Heart right ventricle (tissue), 16 donors: ENCODE data around the gene ZNF148. TPM values are rescaled to one million over a fixed set of nuclear protein-coding genes. Genes with fewer than 3 reads are reported as not detected.

Experiments
- ATAC-seq, 8 donors: fragments of 200-7000 bp; cut with Tn5 transposase; one replicate each; pipeline ENCODE4 v1.9.1; 2020; ENCODE audit warnings: mild to moderate bottlenecking in 8 of 8, moderate library complexity in 8 of 8, moderate number of reproducible peaks in 1 of 8
- DNase-seq, 2 donors: peaks; one replicate each; pipeline ENCODE4 v3.0.0-alpha.2; 2020
- H3K27ac ChIP-seq, 10 donors: fragments of 200-600 bp; sonication (generic) in 2 of 10; one replicate each; pipeline versions ENCODE4 v1.5.0 to v1.8.0; 2020 to 2022; ENCODE audit warnings: mild to moderate bottlenecking in 3 of 10
- H3K27me3 ChIP-seq, 7 donors: fragments of 200-600 bp; one replicate each; pipeline ENCODE4 v1.8.0; 2021 to 2022; ENCODE audit warnings: mild to moderate bottlenecking in 2 of 7
- H3K36me3 ChIP-seq, 9 donors: fragments of 200-600 bp; sonication (generic) in 1 of 9; one replicate each; pipeline versions ENCODE4 v1.5.0 to v1.8.0; 2020 to 2022; ENCODE audit warnings: mild to moderate bottlenecking in 2 of 9
- H3K4me1 ChIP-seq, 9 donors: fragments of 200-600 bp; sonication (generic) in 1 of 9; one replicate each; pipeline versions ENCODE4 v1.5.0 to v1.8.0; 2020 to 2022; ENCODE audit warnings: mild to moderate bottlenecking in 4 of 9
- H3K4me3 ChIP-seq, 10 donors: fragments of 200-600 bp; sonication (generic) in 2 of 10; one replicate each; pipeline versions ENCODE4 v1.5.0 to v1.8.0; 2020 to 2022; ENCODE audit warnings: mild to moderate bottlenecking in 7 of 10, moderate library complexity in 2 of 10
- H3K9me3 ChIP-seq, 11 donors: fragments of 200-600 bp in 10 of 11; sonication (generic) in 2 of 11; one replicate each; pipeline versions ENCODE4 v1.5.0 to v1.8.0; 2013 to 2022; ENCODE audit warnings: mild to moderate bottlenecking in 2 of 11, control low read depth in 1 of 11, moderate library complexity in 1 of 11
- CTCF ChIP-seq, 9 donors: fragments of 200-600 bp; sonication (generic) in 2 of 9; IDR thresholded peaks; one replicate each; pipeline versions ENCODE4 v1.5.0 to v1.8.0; 2021 to 2022; ENCODE audit warnings: antibody characterized with exemption in 9 of 9, mild to moderate bottlenecking in 5 of 9, moderate library complexity in 1 of 9
- WGBS, 2 donors: extraction: QIAGEN DNeasy Blood & Tissue Kit; methylation state at CpG; one replicate each; pipeline ENCODE4 v1.1.7; 2013; ENCODE audit warnings: inconsistent platforms in 1 of 2; 5-methylcytosine and 5-hydroxymethylcytosine counted together
- intact Hi-C, 10 donors: fragments of 100-400 bp; cut with DNase I; formaldehyde crosslinking; loops; one replicate each; pipeline versions ENCODE4 v1.11.1 to v1.14.2; 2022
- polyA plus RNA-seq, 2 donors: library from polyadenylated mRNA; stranded (reverse); fragments of 200-250 nt; gene quantifications; one replicate each; pipeline ENCODE4 v1.2.3, GENCODE V29; 2013
- total RNA-seq, 10 donors: library from RNA; stranded (reverse); fragmentation: NEBNext Ultra II Directional in 3 of 10; extraction: Animal tissue kit (Norgen Biotek cat#: 25700) in 3 of 10; gene quantifications; one replicate each; pipeline versions ENCODE4 v1.2.1 to v1.2.4, GENCODE V29; 2021 to 2023
- donor health status: Arrhythmogenic right ventricular cardiomyopathy.
- donor health status: ischemic (EF 13 %, LVEDD 7.1; RV severe dilation, severe dysfunction).
- donor health status: healthy with polysubstance abuse.
- donor health status: DM: no; HTN: yes; CAD: no.
- donor health status: DM: no; HTN: no; CAD: no.
- donor health status: ischemic (EF 25% LVEDD 6.9; RV normal size, moderate dysfunction).
- donor health status: ischemic (EF 25% LVEDD 5.7; RV mildly dilated, moderate dysfunction).
- donor health status: healthy.
- donor health status: DM: yes; HTN: yes; CAD: no.
- donor health status: Ischemic cardiomyopathy.
- donor health status: ischemic (EF 35%, LVEDD 5.7; RV mildly dilated, moderate dysfunction).
- donor health status: nonischemic (EF 11% LVEDD 7.7; RV severe dilation, severe dysfunction).
- donor health status: DM: yes; HTN: yes; CAD: no.
- donor health status: PGD.
- donor health status: ischemic (EF 29% LVEDD 5.4; RV normal size, mild dysfunction).
- donor health status: nonischemic (EF 23%, LVEDD 6.1; RV moderate dilation, normal function).

Gene ZNF148
- total and polyA plus RNA-seq, 12 donors: 2.9 to 59.6 (median 44.7) TPM

- H3K27me3 ChIP-seq: no peaks in the 10 kb centered on the region
- H3K4me3 ChIP-seq: no peak overlapping the region
- WGBS, 2 donors: 97 to 99% methylated on average over 2 of the region's 2 CpGs
- peaks cover 0 to 41% (median 10%) of the 10 kb centered on the region in 9 donors for H3K36me3 ChIP-seq
- DNase-seq: no peak
- H3K4me1 ChIP-seq: peaks cover 0 to 17% (median 8%) of the 10 kb centered on the region in 9 donors
- H3K9me3 ChIP-seq: no peaks in the 10 kb centered on the region
- intact Hi-C loops: loop anchor here in 1 of 10 donors (10.0 kb wide), 1 partner anchor 87 kb away; no protein-coding TSS in a partner anchor
- TF ChIP-seq CTCF (IDR thresholded peaks at IDR 0.05): no peak
- no peak for ATAC-seq
- H3K27ac ChIP-seq: no peak overlapping the region
These were observed 97.0 kb downstream of the ZNF148 start for GRCh38 chr3:125278155-125278554.

- H3K36me3 ChIP-seq: peaks cover 0 to 39% (median 0%) of the 10 kb centered on the region in 9 donors
- TF ChIP-seq CTCF (IDR thresholded peaks at IDR 0.05): no peak
- H3K27ac ChIP-seq: no peak overlapping the region
- WGBS, 2 donors: 77 to 79% methylated on average over 7 of the region's 7 CpGs
- no peak for ATAC-seq
- no peak for DNase-seq
- H3K9me3 ChIP-seq: peaks cover 0 to 12% (median 0%) of the 10 kb centered on the region in 11 donors
- peaks cover 0 to 12% (median 0%) of the 10 kb centered on the region in 9 donors for H3K4me1 ChIP-seq
- H3K4me3 ChIP-seq: no peak overlapping the region
- intact Hi-C loops: loop anchor here in 1 of 10 donors (10.0 kb wide), 1 partner anchor 94 kb away; no protein-coding TSS in a partner anchor
- H3K27me3 ChIP-seq: no peaks in the 10 kb centered on the region
These were observed 104.0 kb downstream of the ZNF148 start for GRCh38 chr3:125271127-125271526.

- TF ChIP-seq CTCF (IDR thresholded peaks at IDR 0.05): no peak
- intact Hi-C loops: no loop called here
- peaks cover 0 to 37% (median 0%) of the 10 kb centered on the region in 9 donors for H3K36me3 ChIP-seq
- no peak for DNase-seq
- WGBS, 2 donors: 53 to 62% methylated on average over 1 of the region's 1 CpG
- H3K27me3 ChIP-seq: no peaks in the 10 kb centered on the region
- peaks cover 0 to 12% (median 0%) of the 10 kb centered on the region in 11 donors for H3K9me3 ChIP-seq
- no peak overlapping the region for H3K4me3 ChIP-seq
- no peak overlapping the region for H3K27ac ChIP-seq
- ATAC-seq: peak in 3 of 8 donors; percentile 49 to 74 (median 73)
- H3K4me1 ChIP-seq: peaks cover 0 to 12% (median 0%) of the 10 kb centered on the region in 9 donors
These were observed 107.7 kb downstream of the ZNF148 start for GRCh38 chr3:125267460-125267859.

GRCh38 chr3:125266971-125267370, 108.2 kb downstream of the ZNF148 start:
- Histone ChIP-seq H3K4me3 (no peak overlapping the region), H3K27me3 (no peaks in the 10 kb centered on the region), H3K27ac (no peak overlapping the region), H3K9me3 (peaks cover 0 to 12% (median 0%) of the 10 kb centered on the region in 11 donors), H3K36me3 (peaks cover 0 to 34% (median 0%) of the 10 kb centered on the region in 9 donors), H3K4me1 (peaks cover 0 to 12% (median 0%) of the 10 kb centered on the region in 9 donors)
- no peak for TF ChIP-seq CTCF (IDR thresholded peaks at IDR 0.05)
- intact Hi-C loops: no loop called here
- WGBS, 2 donors: 73 to 79% methylated on average over 3 of the region's 3 CpGs
- ATAC-seq (no peak), DNase-seq (no peak)
